ENCODE data around the gene BBX. TPM values are rescaled to one million over a fixed set of nuclear protein-coding genes. Genes with fewer than 3 reads are reported as not detected.

BBX gene
- total RNA-seq, 6 experiments from 2014 or later = 40.6 to 50.3 (median 46.4) TPM

DNA sequence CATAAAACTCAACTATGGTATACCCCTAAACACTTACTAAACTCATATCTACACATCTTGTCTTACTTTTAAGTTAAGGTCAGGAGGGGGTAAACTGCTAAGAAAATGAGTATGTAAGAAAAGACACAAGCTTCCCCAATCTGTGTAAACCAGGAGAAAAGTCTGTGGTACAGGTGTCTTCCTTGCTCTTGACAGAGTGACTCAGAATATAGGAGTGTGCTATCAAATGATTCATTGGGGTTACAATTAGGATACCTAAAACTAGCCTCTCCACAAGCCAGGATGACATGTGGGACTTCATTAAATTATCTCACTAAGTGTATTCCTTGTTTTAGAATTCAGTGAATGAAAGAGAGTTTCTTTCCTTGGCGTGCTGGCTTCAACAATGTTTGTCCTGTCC is 274.8 kb downstream of the BBX start:
- no peak overlapping the region for H3K27ac Mint-ChIP-seq
- no peaks in the 10 kb centered on the region; the same call in 1 of the 2 replicates for H3K27me3 Mint-ChIP-seq (ENCODE audit: insufficient read depth)
- peaks cover 35% of the 10 kb centered on the region for H3K36me3 Mint-ChIP-seq (ENCODE audit: low read depth)
- no peak overlapping the region for H3K4me3 Mint-ChIP-seq
- TF ChIP-seq, protein P1, sequence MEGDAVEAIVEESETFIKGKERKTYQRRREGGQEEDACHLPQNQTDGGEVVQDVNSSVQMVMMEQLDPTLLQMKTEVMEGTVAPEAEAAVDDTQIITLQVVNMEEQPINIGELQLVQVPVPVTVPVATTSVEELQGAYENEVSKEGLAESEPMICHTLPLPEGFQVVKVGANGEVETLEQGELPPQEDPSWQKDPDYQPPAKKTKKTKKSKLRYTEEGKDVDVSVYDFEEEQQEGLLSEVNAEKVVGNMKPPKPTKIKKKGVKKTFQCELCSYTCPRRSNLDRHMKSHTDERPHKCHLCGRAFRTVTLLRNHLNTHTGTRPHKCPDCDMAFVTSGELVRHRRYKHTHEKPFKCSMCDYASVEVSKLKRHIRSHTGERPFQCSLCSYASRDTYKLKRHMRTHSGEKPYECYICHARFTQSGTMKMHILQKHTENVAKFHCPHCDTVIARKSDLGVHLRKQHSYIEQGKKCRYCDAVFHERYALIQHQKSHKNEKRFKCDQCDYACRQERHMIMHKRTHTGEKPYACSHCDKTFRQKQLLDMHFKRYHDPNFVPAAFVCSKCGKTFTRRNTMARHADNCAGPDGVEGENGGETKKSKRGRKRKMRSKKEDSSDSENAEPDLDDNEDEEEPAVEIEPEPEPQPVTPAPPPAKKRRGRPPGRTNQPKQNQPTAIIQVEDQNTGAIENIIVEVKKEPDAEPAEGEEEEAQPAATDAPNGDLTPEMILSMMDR (IDR thresholded peaks at IDR 0.05) = no peak
- DNase-seq = no peak
- peaks cover 26% of the 10 kb centered on the region for H3K4me1 Mint-ChIP-seq (ENCODE audit: low read depth)
- no peaks in the 10 kb centered on the region for H3K9me3 Mint-ChIP-seq

GRCh38 chr3:107798381-107798780 is 275.6 kb downstream of the BBX start:
- Mint-ChIP-seq H3K9me3 (no peaks in the 10 kb centered on the region), H3K36me3 (ENCODE audit: low read depth) (peaks cover 39% of the 10 kb centered on the region), H3K27ac (peak overlapping the region; percentile 53), H3K27me3 (ENCODE audit: insufficient read depth) (no peaks in the 10 kb centered on the region; the same call in none of the 2 replicates), H3K4me1 (ENCODE audit: low read depth) (peaks cover 26% of the 10 kb centered on the region), H3K4me3 (peak overlapping the region; percentile 13; the same call in 1 of the 2 replicates)
- TF ChIP-seq, protein P1 (IDR thresholded peaks at IDR 0.05) = no peak
- no peak for DNase-seq

GRCh38 chr3:107800710-107801109 is 277.9 kb downstream of the BBX start:
- Mint-ChIP-seq H3K36me3 (ENCODE audit: low read depth) (peaks cover 50% of the 10 kb centered on the region), H3K4me1 (ENCODE audit: low read depth) (peaks cover 23% of the 10 kb centered on the region), H3K27ac (no peak overlapping the region), H3K9me3 (no peaks in the 10 kb centered on the region), H3K4me3 (no peak overlapping the region), H3K27me3 (ENCODE audit: insufficient read depth) (no peaks in the 10 kb centered on the region; the same call in 1 of the 2 replicates)
- TF ChIP-seq, protein P1 (IDR thresholded peaks at IDR 0.05) = no peak
- no peak for DNase-seq

GRCh38 chr3:107803170-107803569 is 280.4 kb downstream of the BBX start:
- no peaks in the 10 kb centered on the region; the same call in 1 of the 2 replicates for H3K27me3 Mint-ChIP-seq (ENCODE audit: insufficient read depth)
- no peak overlapping the region for H3K27ac Mint-ChIP-seq
- H3K4me3 Mint-ChIP-seq = no peak overlapping the region
- TF ChIP-seq, protein P1 (IDR thresholded peaks at IDR 0.05) = no peak
- H3K9me3 Mint-ChIP-seq = no peaks in the 10 kb centered on the region
- H3K36me3 Mint-ChIP-seq (ENCODE audit: low read depth) = peaks cover 46% of the 10 kb centered on the region
- peaks cover 6% of the 10 kb centered on the region for H3K4me1 Mint-ChIP-seq (ENCODE audit: low read depth)
- no peak for DNase-seq

DNA sequence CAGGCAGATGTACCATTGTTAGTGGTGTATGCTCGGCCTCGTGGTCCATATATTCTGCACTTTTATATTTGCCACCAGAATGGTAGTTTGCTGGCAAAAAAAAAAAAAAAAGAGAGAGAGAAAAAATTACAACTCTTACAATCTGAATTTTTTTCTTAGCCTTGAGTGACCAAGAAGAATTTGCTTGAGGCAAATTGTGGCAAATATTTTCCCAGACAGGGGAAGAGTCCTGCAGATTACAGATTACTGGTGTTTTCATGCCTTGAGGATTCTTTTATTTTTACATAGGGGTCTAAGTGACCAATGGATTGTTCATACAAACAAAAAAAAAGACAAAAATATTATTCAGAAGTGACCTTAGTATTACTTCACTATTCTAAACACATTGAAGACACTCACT is 283.3 kb downstream of the BBX start:
- Mint-ChIP-seq H3K9me3 (no peaks in the 10 kb centered on the region), H3K36me3 (ENCODE audit: low read depth) (peaks cover 25% of the 10 kb centered on the region), H3K27ac (no peak overlapping the region), H3K4me1 (ENCODE audit: low read depth) (peaks cover 12% of the 10 kb centered on the region), H3K27me3 (ENCODE audit: insufficient read depth) (no peaks in the 10 kb centered on the region; the same call in 1 of the 2 replicates), H3K4me3 (no peak overlapping the region)
- no peak for DNase-seq
- TF ChIP-seq, protein P1 (IDR thresholded peaks at IDR 0.05) = no peak

DNA sequence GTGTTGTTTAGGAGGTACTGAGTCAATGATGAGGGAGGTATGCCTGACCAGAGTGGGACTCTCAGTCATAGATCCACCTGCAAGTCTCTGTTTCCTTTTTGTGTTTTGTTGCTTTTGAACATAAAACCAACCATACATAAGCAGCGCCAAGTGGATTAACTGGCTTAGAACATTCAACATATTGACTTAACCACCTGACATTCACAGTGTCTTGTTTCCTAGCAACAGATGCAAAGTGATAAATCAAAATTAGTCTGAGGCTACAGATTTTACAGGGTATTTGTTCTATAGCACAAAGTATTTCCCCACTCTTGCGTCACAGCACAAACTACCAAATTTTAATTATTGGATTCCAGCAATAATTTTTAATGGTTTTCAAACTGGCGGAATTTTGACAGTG is 283.8 kb downstream of the BBX start:
- Mint-ChIP-seq H3K27ac (no peak overlapping the region), H3K4me3 (no peak overlapping the region), H3K9me3 (no peaks in the 10 kb centered on the region), H3K36me3 (ENCODE audit: low read depth) (peaks cover 20% of the 10 kb centered on the region), H3K4me1 (ENCODE audit: low read depth) (peaks cover 12% of the 10 kb centered on the region), H3K27me3 (ENCODE audit: insufficient read depth) (no peaks in the 10 kb centered on the region; the same call in 1 of the 2 replicates)
- TF ChIP-seq, protein P1 (IDR thresholded peaks at IDR 0.05) = no peak
- no peak for DNase-seq

All from HFFc6 (cell line).